GM23248 (cell line): ENCODE results near the gene USP6. TPM values are rescaled to one million over a fixed set of nuclear protein-coding genes. Genes with fewer than 3 reads are reported as not detected.

Experiments used
- DNase-seq: peaks from one replicate; pipeline ENCODE4 v3.0.0-alpha.2; 2015
- H2AFZ ChIP-seq: fragments of 200-600 bp; sonication (generic); 2 replicates; pipeline ENCODE4 v1.6.1; 2016; ENCODE audit warnings: antibody characterized with exemption
- H3F3A ChIP-seq: fragments of 200-600 bp; sonication (generic); 2 replicates; pipeline ENCODE4 v1.6.1; 2016; ENCODE audit warnings: mild to moderate bottlenecking, antibody characterized with exemption, mixed run types; ENCODE audit not compliant: insufficient read depth
- H3K27ac ChIP-seq: fragments of 200-600 bp; sonication (generic); 2 replicates; pipeline ENCODE4 v1.5.1; 2016; ENCODE audit warnings: mild to moderate bottlenecking
- H3K27me3 ChIP-seq: fragments of 200-600 bp; sonication (generic); replicated peaks from 2 replicates; pipeline ENCODE4 v1.6.1; 2016; ENCODE audit warnings: mild to moderate bottlenecking; ENCODE audit not compliant: insufficient read depth
- H3K36me3 ChIP-seq: fragments of 200-600 bp; sonication (generic); 2 replicates; pipeline ENCODE4 v1.6.1; 2016; ENCODE audit warnings: low read depth, mild to moderate bottlenecking
- H3K4me1 ChIP-seq: fragments of 200-600 bp; sonication (generic); 2 replicates; pipeline ENCODE4 v1.6.1; 2016; ENCODE audit warnings: mild to moderate bottlenecking; ENCODE audit not compliant: insufficient read depth
- H3K4me2 ChIP-seq: fragments of 200-600 bp; sonication (generic); one replicate; pipeline ENCODE4 v1.6.1; 2016; ENCODE audit warnings: mild to moderate bottlenecking; ENCODE audit not compliant: unreplicated experiment
- H3K4me3 ChIP-seq: fragments of 200-600 bp; sonication (generic); 2 replicates; pipeline ENCODE4 v1.5.1; 2016; ENCODE audit warnings: mild to moderate bottlenecking
- H3K79me2 ChIP-seq: fragments of 200-600 bp; sonication (generic); 2 replicates; pipeline ENCODE4 v1.6.1; 2016; ENCODE audit warnings: mild to moderate bottlenecking; ENCODE audit not compliant: insufficient read depth
- H3K9ac ChIP-seq: fragments of 200-600 bp; sonication (generic); 2 replicates; pipeline ENCODE4 v1.6.1; 2016; ENCODE audit warnings: mild to moderate bottlenecking
- H3K9me2 ChIP-seq: fragments of 200-600 bp; sonication (generic); 2 replicates; pipeline ENCODE4 v1.6.1; 2016; ENCODE audit warnings: mixed run types, mild to moderate bottlenecking, moderate library complexity; ENCODE audit not compliant: insufficient read depth
- H3K9me3 ChIP-seq: fragments of 200-600 bp; sonication (generic); one replicate; pipeline ENCODE4 v1.6.1; 2017; ENCODE audit warnings: low read depth
- H4K20me1 ChIP-seq: fragments of 200-600 bp; sonication (generic); 2 replicates; pipeline ENCODE4 v1.6.0; 2016; ENCODE audit not compliant: insufficient read depth
- EZH2 ChIP-seq: fragments of 200-600 bp; sonication (generic); IDR thresholded peaks from 2 replicates; pipeline ENCODE4 v1.6.1; 2018; ENCODE audit warnings: antibody characterized with exemption, mild to moderate bottlenecking; ENCODE audit not compliant: insufficient read depth, poor library complexity, severe bottlenecking
- EZH2phosphoT487 ChIP-seq: fragments of 200-600 bp; sonication (generic); IDR thresholded peaks from 2 replicates; pipeline ENCODE4 v1.6.1; 2018; ENCODE audit warnings: antibody characterized with exemption, moderate library complexity, mild to moderate bottlenecking, low read depth; ENCODE audit not compliant: insufficient read depth
- WGBS, 2 experiments: methylation state at CpG; one replicate each; pipeline ENCODE4 v1.1.6; 2015 to 2017; ENCODE audit warnings: low lambda C conversion rate in 2 of 2, low coverage in 1 of 2; ENCODE audit errors: missing lambda C conversion rate in 2 of 2; 5-methylcytosine and 5-hydroxymethylcytosine counted together
- in situ Hi-C: fragments of 300-500 bp; cut with MboI; formaldehyde crosslinking; loops from 2 replicates; pipeline ENCODE4 v1.15.0; 2020
- polyA plus RNA-seq: library from polyadenylated mRNA; unstranded; fragments of >200 nt; fragmentation: Nextera tagmentation; extraction: Ambion mirVana; gene quantifications from 2 replicates; pipeline ENCODE4 v1.2.1, GENCODE V29; 2016
- total RNA-seq: library from RNA; depleted of rRNA; stranded (reverse); fragments of >200 nt; shearing (Covaris generic); gene quantifications from 2 replicates; pipeline ENCODE4 v1.2.3, GENCODE V29; 2014

USP6 gene
- total and polyA plus RNA-seq, 2 experiments from 2014 or later, result 0.25 TPM; not detected in 1

DNA sequence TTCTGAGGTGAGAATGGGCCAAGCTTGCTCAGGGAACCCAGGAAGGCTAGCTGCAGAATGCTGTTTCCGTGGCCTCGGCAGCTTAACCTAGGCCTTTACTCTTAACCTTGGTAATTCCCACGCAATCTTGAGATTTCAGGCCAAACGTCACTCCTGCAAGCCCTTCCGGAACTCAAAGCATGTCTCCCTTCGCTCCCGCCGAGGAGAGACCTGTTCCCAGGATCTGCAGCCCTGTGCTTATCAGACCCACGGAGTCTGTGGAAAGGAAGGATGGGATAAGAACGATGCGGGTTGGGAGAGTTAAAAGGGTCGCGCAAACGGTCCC, 38.1 kb upstream of the USP6 start:
- Histone ChIP-seq H2AFZ (peak overlapping the region; percentile 99), H3K9ac (peak overlapping the region; percentile 78)
- WGBS, 2 experiments, result 25 to 27% methylated on average over 14 of the region's 14 CpGs

GRCh38 chr17:5078106-5079028, 37.5 kb upstream of the USP6 start, which contains the start of gene ZFP3:
TSS of gene ZFP3 (plus strand) at chr17:5078467. CDS start at chr17:5091505, 13,038 bp downstream.
- H3K79me2 ChIP-seq, result peaks cover 11% of the 10 kb centered on the region; the same call in 1 of the 2 replicates
- H3K36me3 ChIP-seq, result no peaks in the 10 kb centered on the region
- no peaks in the 10 kb centered on the region for H4K20me1 ChIP-seq
- 0 out of 2 replicates have a peak, but pooled peaks cover 9% of the 10 kb centered on the region for H3K27me3 ChIP-seq
- H3K9ac ChIP-seq, result peak within 1 kb of the TSS; percentile 78
- TF ChIP-seq EZH2 (no peak), EZH2phosphoT487 (no peak)
- no peaks in the 10 kb centered on the region for H3F3A ChIP-seq
- peak within 1 kb of the TSS; percentile 82 for H3K4me3 ChIP-seq
- H3K4me1 ChIP-seq, result no peaks in the 10 kb centered on the region
- WGBS, 2 experiments, result 2 to 4% methylated on average over 64 to 75 of the region's 75 CpGs
- in situ Hi-C loops, result no loop called here
- no peaks in the 10 kb centered on the region for H3K9me3 ChIP-seq
- peak within 1 kb of the TSS; percentile 99 for H2AFZ ChIP-seq
- DNase-seq, result peak; percentile 82
- H3K4me2 ChIP-seq, result peak within 1 kb of the TSS; percentile 93
- H3K9me2 ChIP-seq, result no peaks in the 10 kb centered on the region
- H3K27ac ChIP-seq, result no peak within 1 kb of the TSS

More for the DNA sequence above, 38.1 kb upstream of the USP6 start:
- no peak overlapping the region for H3K27ac ChIP-seq
- peak overlapping the region; percentile 93 for H3K4me2 ChIP-seq
- no peaks in the 10 kb centered on the region for H4K20me1 ChIP-seq
- DNase-seq, result no peak
- in situ Hi-C loops, result no loop called here
- peak overlapping the region; percentile 82 for H3K4me3 ChIP-seq
- no peaks in the 10 kb centered on the region for H3K9me2 ChIP-seq
- TF ChIP-seq EZH2phosphoT487 (no peak), EZH2 (no peak)
- no peaks in the 10 kb centered on the region for H3F3A ChIP-seq
- no peaks in the 10 kb centered on the region for H3K9me3 ChIP-seq
- H3K27me3 ChIP-seq, result 0 out of 2 replicates have a peak, but pooled peaks cover 9% of the 10 kb centered on the region
- H3K79me2 ChIP-seq, result peaks cover 11% of the 10 kb centered on the region; the same call in 1 of the 2 replicates
- H3K36me3 ChIP-seq, result no peaks in the 10 kb centered on the region
- H3K4me1 ChIP-seq, result no peaks in the 10 kb centered on the region

- Histone ChIP-seq H3K36me3 (no peaks in the 10 kb centered on the region), H3K9me3 (no peaks in the 10 kb centered on the region), H3K79me2 (peaks cover 11% of the 10 kb centered on the region; the same call in 1 of the 2 replicates), H2AFZ (no peak overlapping the region), H3K27ac (no peak overlapping the region), H4K20me1 (no peaks in the 10 kb centered on the region), H3F3A (no peaks in the 10 kb centered on the region), H3K4me3 (no peak overlapping the region), H3K9me2 (no peaks in the 10 kb centered on the region), H3K9ac (no peak overlapping the region), H3K27me3 (no peaks in the 10 kb centered on the region), H3K4me2 (no peak overlapping the region), H3K4me1 (no peaks in the 10 kb centered on the region)
- in situ Hi-C loops, result no loop called here
- no peak for TF ChIP-seq EZH2
- no peak for TF ChIP-seq EZH2phosphoT487
- 78 to 85% methylated on average over 3 of the region's 3 CpGs for WGBS, 2 experiments
- peak; percentile 16 for DNase-seq
These were observed 35.2 kb upstream of the USP6 start for GRCh38 chr17:5080591-5080990.

- TF ChIP-seq EZH2phosphoT487 (no peak), EZH2 (no peak)
- Histone ChIP-seq H3K79me2 (no peaks in the 10 kb centered on the region), H3K36me3 (peaks cover 37% of the 10 kb centered on the region), H2AFZ (no peak overlapping the region), H3K27ac (no peak overlapping the region), H3K9me2 (no peaks in the 10 kb centered on the region), H3K4me2 (no peak overlapping the region), H4K20me1 (no peaks in the 10 kb centered on the region), H3F3A (no peaks in the 10 kb centered on the region), H3K27me3 (peaks cover 6% of the 10 kb centered on the region; the same call in 1 of the 2 replicates), H3K9me3 (peaks cover 28% of the 10 kb centered on the region), H3K4me1 (no peaks in the 10 kb centered on the region), H3K4me3 (no peak overlapping the region), H3K9ac (no peak overlapping the region)
- in situ Hi-C loops, result no loop called here
- no peak for DNase-seq
- 93 to 94% methylated on average over 6 of the region's 6 CpGs for WGBS, 2 experiments
These were observed 23.4 kb upstream of the USP6 start for GRCh38 chr17:5092218-5093010.
